Hematopoietic multipotent progenitor cell treated with erythropoietin and hydrocortisone succinate and interleukin-3 and kit ligand, for 6 days (in vitro differentiated cells): ENCODE measurements around the gene SERAC1.

Experiments used
- DNase-seq: peaks from one replicate; pipeline ENCODE4 v3.0.0-alpha.2; 2015

SERAC1 gene

GRCh38 chr6:158076548-158076947 lies 91.5 kb downstream of the SERAC1 start:
- no peak for DNase-seq

- peak; percentile 23 for DNase-seq
Measured at GRCh38 chr6:158073776-158074175, 94.3 kb downstream of the SERAC1 start.

- DNase-seq = peak; percentile 82
Measured at GRCh38 chr6:158072083-158072721, 95.9 kb downstream of the SERAC1 start.

- no peak for DNase-seq
Measured at GRCh38 chr6:158071121-158072082, 96.7 kb downstream of the SERAC1 start.

GRCh38 chr6:158070513-158070912 lies 97.5 kb downstream of the SERAC1 start:
- no peak for DNase-seq

- no peak for DNase-seq
Measured at GRCh38 chr6:158069800-158070195, 98.3 kb downstream of the SERAC1 start.

GRCh38 chr6:158068893-158069799 lies 98.9 kb downstream of the SERAC1 start:
- DNase-seq = no peak

- no peak for DNase-seq
Measured at GRCh38 chr6:158068156-158068892, 99.7 kb downstream of the SERAC1 start.

GRCh38 chr6:158067436-158068015 lies 100.5 kb downstream of the SERAC1 start:
- no peak for DNase-seq

GRCh38 chr6:158066136-158066781 lies 101.8 kb downstream of the SERAC1 start:
- DNase-seq = no peak

- no peak for DNase-seq
Measured at GRCh38 chr6:158064725-158065251, 103.3 kb downstream of the SERAC1 start.

- DNase-seq = no peak
Measured at GRCh38 chr6:158063736-158064135, 104.3 kb downstream of the SERAC1 start.

- DNase-seq = no peak
Measured at GRCh38 chr6:158061709-158062461, 106.2 kb downstream of the SERAC1 start.

- no peak for DNase-seq
Measured at GRCh38 chr6:158061361-158061708, 106.7 kb downstream of the SERAC1 start.

GRCh38 chr6:158060455-158061360 lies 107.4 kb downstream of the SERAC1 start:
- no peak for DNase-seq
